SK-N-SH (cell line): Measurements from ENCODE around the gene SLC10A4. TPM values are rescaled to one million over a fixed set of nuclear protein-coding genes. Genes with fewer than 3 reads are reported as not detected.

Experiments used
- CTCF ChIA-PET: fragments of 300-600, 350-600 bp; formaldehyde crosslinking; extraction: SDS; loops from one replicate; lab custom pipeline; 2021; lab: Yijun Ruan, JAX
- POLR2A ChIA-PET: fragments of 350-600 bp; sonication (Branson Sonifier 250); formaldehyde crosslinking; extraction: SDS; loops from one replicate; lab custom pipeline; 2020; ENCODE audit warnings: antibody characterized with exemption, inconsistent platforms; lab: Yijun Ruan, JAX
- DNase-seq: peaks from one replicate; pipeline ENCODE4 v3.0.0; 2012
- H2AFZ ChIP-seq: fragments of 200-600 bp; sonication (generic); 2 replicates; pipeline ENCODE4 v1.8.1; 2016; ENCODE audit warnings: antibody characterized with exemption, mild to moderate bottlenecking, low read depth
- H3F3A ChIP-seq: fragments of 200-600 bp; sonication (generic); replicated peaks from 2 replicates; pipeline ENCODE3; 2016; ENCODE audit warnings: antibody characterized with exemption, mild to moderate bottlenecking; ENCODE audit not compliant: insufficient read depth
- H3K27ac ChIP-seq, 2 experiments: fragments of 200-500 bp in 1 of 2; fragments of 200-600 bp in 1 of 2; sonication (Bioruptor generic) in 1 of 2; sonication (generic), shearing (Covaris generic) in 1 of 2; 2 replicates each; pipeline versions ENCODE4 v1.5.1 to v1.6.1; 2014 to 2016; ENCODE audit warnings: low read depth in 2 of 2, inconsistent platforms in 1 of 2, low read length in 1 of 2, mild to moderate bottlenecking in 1 of 2, mixed read lengths in 1 of 2
- H3K27me3 ChIP-seq: fragments of 200-600 bp; sonication (generic), shearing (Covaris generic); 2 replicates; pipeline ENCODE4 v1.6.1; 2016; ENCODE audit warnings: mixed run types; ENCODE audit not compliant: insufficient read depth
- H3K36me3 ChIP-seq, 2 experiments: fragments of 200-500 bp in 1 of 2; fragments of 200-600 bp in 1 of 2; sonication (Bioruptor generic) in 1 of 2; sonication (generic) in 1 of 2; replicated peaks in 1 of 2; 2 replicates each; pipeline versions ENCODE3 to v1.5.1; 2014 to 2016; ENCODE audit warnings: low read length in 1 of 2, mild to moderate bottlenecking in 1 of 2; ENCODE audit not compliant: insufficient read depth in 2 of 2, control insufficient read depth in 1 of 2
- H3K4me1 ChIP-seq, 2 experiments: fragments of 200-500 bp in 1 of 2; fragments of 200-600 bp in 1 of 2; sonication (Bioruptor generic) in 1 of 2; sonication (generic), shearing (Covaris generic) in 1 of 2; 2 replicates each; pipeline versions ENCODE4 v1.5.1 to v1.6.1; 2014 to 2016; ENCODE audit warnings: low read depth in 1 of 2, low read length in 1 of 2, mixed run types in 1 of 2; ENCODE audit not compliant: insufficient read depth in 2 of 2, control insufficient read depth in 1 of 2
- H3K4me2 ChIP-seq: fragments of 200-600 bp; sonication (generic), shearing (Covaris generic); 2 replicates; pipeline ENCODE4 v1.6.1; 2017; ENCODE audit warnings: mixed run types
- H3K4me3 ChIP-seq, 2 experiments: fragments of 200-500 bp in 1 of 2; fragments of 200-600 bp in 1 of 2; sonication (Bioruptor generic) in 1 of 2; sonication (generic), shearing (Covaris generic) in 1 of 2; 2 replicates each; pipeline versions ENCODE4 v1.5.1 to v1.8.1; 2014 to 2016; ENCODE audit warnings: low read depth in 2 of 2, inconsistent platforms in 1 of 2, low read length in 1 of 2, mild to moderate bottlenecking in 1 of 2, mixed read lengths in 1 of 2, moderate library complexity in 1 of 2
- H3K79me2 ChIP-seq: fragments of 200-600 bp; sonication (generic); 2 replicates; pipeline ENCODE4 v1.8.1; 2017; ENCODE audit warnings: mild to moderate bottlenecking; ENCODE audit not compliant: insufficient read depth
- H3K9ac ChIP-seq: fragments of 200-600 bp; sonication (generic); 2 replicates; pipeline ENCODE4 v1.6.1; 2017; ENCODE audit warnings: mixed run types
- H3K9me2 ChIP-seq: fragments of 200-600 bp; sonication (generic); 2 replicates; pipeline ENCODE4 v1.6.1; 2017; ENCODE audit warnings: mixed run types
- H3K9me3 ChIP-seq: fragments of 200-600 bp; sonication (generic); 2 replicates; pipeline ENCODE4 v1.6.1; 2017; ENCODE audit warnings: mixed run types, mild to moderate bottlenecking, moderate library complexity
- H4K20me1 ChIP-seq: fragments of 200-600 bp; sonication (generic); 2 replicates; pipeline ENCODE4 v1.6.1; 2017; ENCODE audit warnings: mild to moderate bottlenecking, mixed run types; ENCODE audit not compliant: insufficient read depth
- CHD2 ChIP-seq: fragments of 150-350 bp; IDR thresholded peaks from 2 replicates; pipeline ENCODE4 v1.6.1; 2018; ENCODE audit warnings: low read length; ENCODE audit not compliant: partially characterized antibody
- EP300 ChIP-seq, 2 experiments: IDR thresholded peaks; 2 replicates each; pipeline versions ENCODE4 v1.4.0 to v1.6.1; 2012; ENCODE audit warnings: borderline replicate concordance in 1 of 2, low read depth in 1 of 2, low read length in 1 of 2
- EZH2phosphoT487 ChIP-seq: fragments of 200-600 bp; sonication (generic); IDR thresholded peaks from 2 replicates; pipeline ENCODE4 v1.6.1; 2017; ENCODE audit warnings: low read depth, mixed run types, mild to moderate bottlenecking, antibody characterized with exemption, moderate library complexity, borderline replicate concordance
- FOSL2 ChIP-seq: IDR thresholded peaks from 2 replicates; pipeline ENCODE4 v1.4.0; 2012; ENCODE audit warnings: low read depth, mild to moderate bottlenecking, moderate library complexity, borderline replicate concordance
- FOXM1 ChIP-seq: IDR thresholded peaks from 2 replicates; pipeline ENCODE4 v1.4.0; 2012; ENCODE audit warnings: low read depth, mild to moderate bottlenecking
- JUND ChIP-seq: IDR thresholded peaks from 2 replicates; pipeline ENCODE4 v1.4.0; 2012
- MXI1 ChIP-seq: IDR thresholded peaks from 2 replicates; pipeline ENCODE4 v1.6.1; 2012; ENCODE audit warnings: mild to moderate bottlenecking, low read depth, low read length, improper control_type of control experiment
- PBX3 ChIP-seq: IDR thresholded peaks from 2 replicates; pipeline ENCODE4; 2012
- RCOR1 ChIP-seq: fragments of 150-350 bp; IDR thresholded peaks from 2 replicates; pipeline ENCODE4 v1.6.1; 2017; ENCODE audit warnings: antibody characterized with exemption, low read length
- SIN3A ChIP-seq: IDR thresholded peaks from 2 replicates; pipeline ENCODE4 v1.6.1; 2012; ENCODE audit warnings: low read depth, mild to moderate bottlenecking, low read length, moderate library complexity, borderline replicate concordance
- SMC3 ChIP-seq: IDR thresholded peaks from 2 replicates; pipeline ENCODE4 v1.6.1; 2012; ENCODE audit warnings: low read depth, low read length, improper control_type of control experiment
- TAF1 ChIP-seq: IDR thresholded peaks from 2 replicates; pipeline ENCODE4 v1.6.1; 2012; ENCODE audit warnings: low read depth, mild to moderate bottlenecking, low read length, moderate library complexity, borderline replicate concordance
- WGBS: methylation state at CpG from one replicate; pipeline ENCODE4 v1.1.6; 2017; ENCODE audit warnings: low lambda C conversion rate; 5-methylcytosine and 5-hydroxymethylcytosine counted together
- polyA plus RNA-seq, 3 experiments: library from polyadenylated mRNA; depleted of rRNA; stranded (reverse); fragments of >200 nt; gene quantifications; 2 replicates each; pipeline ENCODE4 v1.2.3, GENCODE V29; 2012
- TF ChIP-seq, protein P1 (sequence below): fragments of 150-350 bp; IDR thresholded peaks from 2 replicates; pipeline ENCODE4 v1.6.1; 2017; ENCODE audit warnings: antibody characterized with exemption, low read length, low read depth, borderline replicate concordance
- TF ChIP-seq, protein P2 (sequence below): IDR thresholded peaks from 2 replicates; pipeline ENCODE4 v1.4.0; 2012; ENCODE audit warnings: low read depth, borderline replicate concordance

The SLC10A4 gene
- polyA plus RNA-seq, 1 of the 3 experiments (the other 2 are of a cell fraction): 2.5 TPM

DNA sequence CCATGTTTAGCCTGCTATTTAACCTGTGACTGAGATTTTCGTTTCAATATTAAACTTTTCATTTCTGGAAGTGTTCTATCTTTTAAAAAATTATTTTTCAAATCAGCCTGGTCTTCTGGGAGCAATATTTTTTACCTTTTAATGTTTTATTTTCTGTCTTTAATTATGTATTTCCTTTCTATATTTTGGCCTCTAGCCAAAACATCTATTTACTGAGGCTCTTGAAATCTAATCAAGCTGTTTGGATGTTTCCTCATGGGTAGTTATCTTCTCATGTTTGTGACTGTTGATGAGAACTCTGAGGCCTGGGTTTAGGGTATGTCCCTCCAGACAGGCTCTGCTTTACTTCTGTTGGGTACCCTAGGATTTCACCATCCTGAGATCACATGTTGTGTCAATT lies 10.3 kb upstream of the SLC10A4 start:
- Histone ChIP-seq H2AFZ (no peak overlapping the region), H3K9me3 (no peaks in the 10 kb centered on the region), H3F3A (no peaks in the 10 kb centered on the region), H4K20me1 (no peaks in the 10 kb centered on the region), H3K4me2 (no peak overlapping the region)
- CTCF ChIA-PET: interaction anchor here (1.2 to 1.5 kb wide), 2 partner anchors 9 to 11 kb away, joined by 3 to 5 read pairs; partner anchors contain the start of gene SLC10A4
- DNase-seq: no peak
- WGBS: 76% methylated on average over 1 of the region's 1 CpG
- TF ChIP-seq FOXM1: no peak
- no peak for TF ChIP-seq SIN3A
- TF ChIP-seq, protein P1, sequence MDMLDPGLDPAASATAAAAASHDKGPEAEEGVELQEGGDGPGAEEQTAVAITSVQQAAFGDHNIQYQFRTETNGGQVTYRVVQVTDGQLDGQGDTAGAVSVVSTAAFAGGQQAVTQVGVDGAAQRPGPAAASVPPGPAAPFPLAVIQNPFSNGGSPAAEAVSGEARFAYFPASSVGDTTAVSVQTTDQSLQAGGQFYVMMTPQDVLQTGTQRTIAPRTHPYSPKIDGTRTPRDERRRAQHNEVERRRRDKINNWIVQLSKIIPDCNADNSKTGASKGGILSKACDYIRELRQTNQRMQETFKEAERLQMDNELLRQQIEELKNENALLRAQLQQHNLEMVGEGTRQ: no peak
- TF ChIP-seq CHD2: no peak
- TF ChIP-seq EZH2phosphoT487: no peak
- no peak for TF ChIP-seq MXI1
- no peak for TF ChIP-seq RCOR1
- TF ChIP-seq, protein P2, sequence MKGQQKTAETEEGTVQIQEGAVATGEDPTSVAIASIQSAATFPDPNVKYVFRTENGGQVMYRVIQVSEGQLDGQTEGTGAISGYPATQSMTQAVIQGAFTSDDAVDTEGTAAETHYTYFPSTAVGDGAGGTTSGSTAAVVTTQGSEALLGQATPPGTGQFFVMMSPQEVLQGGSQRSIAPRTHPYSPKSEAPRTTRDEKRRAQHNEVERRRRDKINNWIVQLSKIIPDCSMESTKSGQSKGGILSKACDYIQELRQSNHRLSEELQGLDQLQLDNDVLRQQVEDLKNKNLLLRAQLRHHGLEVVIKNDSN: no peak
- no peak for TF ChIP-seq JUND
- TF ChIP-seq FOSL2: no peak
- TF ChIP-seq EP300 (IDR thresholded peaks at IDR 0.05; ENCODE audit: borderline replicate concordance in 1 of 2, low read depth in 1 of 2, low read length in 1 of 2): no peak
- no peak for TF ChIP-seq SMC3
- TF ChIP-seq, all 33 proteins: peak for 0
- H3K9ac ChIP-seq: no peak overlapping the region
- no peak overlapping the region for H3K4me3 ChIP-seq
- H3K4me1 ChIP-seq: peaks cover 9 to 26% of the 10 kb centered on the region in 2 experiments; a peak in 3 of 4 replicates
- H3K9me2 ChIP-seq: no peaks in the 10 kb centered on the region
- no peaks in the 10 kb centered on the region for H3K27me3 ChIP-seq
- no peaks in the 10 kb centered on the region for H3K36me3 ChIP-seq
- H3K79me2 ChIP-seq: no peaks in the 10 kb centered on the region
- POLR2A ChIA-PET: interaction anchor here (0.6 kb wide), 1 partner anchor 13 kb away, joined by 4 read pairs; no protein-coding TSS in a partner anchor
- no peak overlapping the region for H3K27ac ChIP-seq

DNA sequence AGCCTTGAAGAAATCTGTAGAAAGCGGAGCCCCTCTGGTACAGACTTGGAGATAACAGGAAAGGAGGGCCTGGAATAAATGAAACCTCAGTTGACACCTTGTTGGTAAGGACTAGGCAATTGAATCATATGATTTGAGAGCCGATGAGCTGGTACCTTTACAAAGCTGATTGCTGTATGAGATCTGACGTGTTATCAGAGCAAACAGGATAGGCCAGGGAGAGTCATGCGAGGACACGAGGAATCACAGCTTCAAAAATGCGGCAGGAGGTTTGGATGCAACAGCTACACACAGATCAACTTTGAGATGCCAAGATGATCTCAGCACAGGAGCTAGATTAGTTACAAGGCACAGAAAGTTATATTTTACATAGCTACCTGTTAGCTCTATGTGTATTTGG lies 7.4 kb upstream of the SLC10A4 start:
- H3K4me3 ChIP-seq: no peak overlapping the region
- H3K79me2 ChIP-seq: no peaks in the 10 kb centered on the region
- ChIA-PET POLR2A (interaction anchor here (1.4 kb wide), 1 partner anchor 13 kb away, joined by 3 read pairs; no protein-coding TSS in a partner anchor), CTCF (interaction anchor here (1.6 kb wide), 1 partner anchor 22 kb away, joined by 4 read pairs; no protein-coding TSS in a partner anchor)
- TF ChIP-seq SIN3A: no peak
- TF ChIP-seq TAF1: no peak
- TF ChIP-seq SMC3: no peak
- TF ChIP-seq PBX3: no peak
- H3K4me1 ChIP-seq: peaks cover under 1 to 16% of the 10 kb centered on the region in 2 experiments; a peak in 3 of 4 replicates
- peaks cover 4% of the 10 kb centered on the region for H3F3A ChIP-seq
- no peak overlapping the region for H3K27ac ChIP-seq
- no peak for DNase-seq
- H3K4me2 ChIP-seq: no peak overlapping the region
- H3K9me3 ChIP-seq: no peaks in the 10 kb centered on the region
- H3K36me3 ChIP-seq: no peaks in the 10 kb centered on the region
- H3K9ac ChIP-seq: no peak overlapping the region
- WGBS: 90% methylated on average over 6 of the region's 6 CpGs
- no peak overlapping the region for H2AFZ ChIP-seq
- no peaks in the 10 kb centered on the region for H4K20me1 ChIP-seq
- no peaks in the 10 kb centered on the region for H3K9me2 ChIP-seq
- H3K27me3 ChIP-seq: no peaks in the 10 kb centered on the region
